ENCODE measurements around the gene LEPROT. TPM values are rescaled to one million over a fixed set of nuclear protein-coding genes. Genes with fewer than 3 reads are reported as not detected.

The LEPROT gene
- total RNA-seq, 1 donor from 2014 or later: 31.0 TPM

- DNase-seq (ENCODE audit: low read depth, low spot score): no peak
- no peaks in the 10 kb centered on the region for H3K9me3 Mint-ChIP-seq
- H3K36me3 Mint-ChIP-seq (ENCODE audit: low read depth): no peaks in the 10 kb centered on the region
- TF ChIP-seq CTCF (conservative IDR thresholded peaks at IDR 0.05): no peak
- no peak overlapping the region for H3K27ac Mint-ChIP-seq (ENCODE audit: unreplicated experiment)
- H3K4me1 Mint-ChIP-seq: no peaks in the 10 kb centered on the region
- H3K4me3 Mint-ChIP-seq: no peak overlapping the region
- peaks cover 17% of the 10 kb centered on the region for H3K27me3 Mint-ChIP-seq (ENCODE audit: low read depth)
These were observed 7.5 kb upstream of the LEPROT start for GRCh38 chr1:65412984-65413375.

DNA sequence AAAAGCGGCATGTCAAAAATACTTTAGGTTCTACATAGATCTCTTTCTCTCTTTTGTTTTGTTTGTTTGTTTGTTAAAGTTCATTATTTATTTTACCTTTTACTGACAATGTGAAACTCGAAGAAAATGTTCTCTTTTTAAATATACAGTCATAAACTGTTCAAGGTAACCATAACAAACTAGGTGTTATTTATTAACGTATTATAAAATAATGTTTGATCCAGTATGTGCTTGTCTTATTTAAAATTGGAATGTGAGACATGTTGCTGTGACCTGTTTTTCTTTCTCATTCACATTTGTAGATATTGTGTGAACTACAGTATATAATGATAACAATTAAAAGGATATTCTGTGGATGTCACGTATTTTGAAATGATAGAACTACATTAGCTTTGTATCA, 5.9 kb upstream of the LEPROT start:
- TF ChIP-seq CTCF (conservative IDR thresholded peaks at IDR 0.05): no peak
- DNase-seq (ENCODE audit: low read depth, low spot score): no peak
- Mint-ChIP-seq H3K36me3 (ENCODE audit: low read depth) (no peaks in the 10 kb centered on the region), H3K27ac (ENCODE audit: unreplicated experiment) (no peak overlapping the region), H3K27me3 (ENCODE audit: low read depth) (peaks cover 24% of the 10 kb centered on the region), H3K4me3 (no peak overlapping the region), H3K4me1 (peaks cover 4% of the 10 kb centered on the region), H3K9me3 (no peaks in the 10 kb centered on the region)

DNA sequence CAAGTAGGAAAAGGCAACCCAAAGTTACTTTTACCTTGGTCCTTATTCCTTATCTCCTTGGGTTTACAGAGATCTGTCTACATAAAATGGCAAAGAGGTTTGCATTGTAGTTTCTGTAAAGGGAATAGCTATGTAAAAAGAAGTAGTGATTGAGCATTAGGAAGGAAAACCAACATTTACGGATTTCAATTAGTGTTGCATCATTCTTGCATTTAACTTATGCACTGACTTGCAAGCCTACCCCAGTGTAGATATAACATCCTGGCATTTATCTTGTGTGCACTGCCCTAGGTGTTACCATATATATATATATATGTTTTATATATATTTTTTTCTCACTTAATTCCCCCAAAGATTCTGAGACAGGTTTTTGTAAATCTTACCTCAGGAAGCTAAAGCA, 3.7 kb upstream of the LEPROT start:
- Mint-ChIP-seq H3K4me1 (peaks cover 10% of the 10 kb centered on the region), H3K27me3 (ENCODE audit: low read depth) (peaks cover 26% of the 10 kb centered on the region), H3K4me3 (no peak overlapping the region), H3K27ac (ENCODE audit: unreplicated experiment) (no peak overlapping the region), H3K9me3 (no peaks in the 10 kb centered on the region), H3K36me3 (ENCODE audit: low read depth) (no peaks in the 10 kb centered on the region)
- TF ChIP-seq CTCF (conservative IDR thresholded peaks at IDR 0.05): no peak
- DNase-seq (ENCODE audit: low read depth, low spot score): no peak

DNA sequence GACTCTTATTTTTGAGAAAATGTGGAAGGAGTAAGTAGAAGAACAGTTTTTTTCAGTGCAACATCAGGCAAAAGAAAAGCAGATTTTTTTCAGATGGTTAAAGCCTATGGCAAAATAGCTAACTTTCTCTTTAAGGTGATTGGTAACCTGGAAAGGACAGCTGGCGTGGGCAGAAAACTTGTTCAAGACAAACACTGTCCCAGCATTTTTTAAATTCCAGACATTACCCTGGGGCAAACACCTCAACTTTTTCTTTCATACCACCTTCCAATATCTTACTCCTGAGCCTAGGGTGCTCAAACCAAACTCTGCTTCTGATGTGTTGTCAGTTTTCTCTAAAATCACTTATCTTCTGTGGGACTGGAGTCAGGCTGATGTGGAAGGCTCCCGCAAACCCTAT, 2.7 kb upstream of the LEPROT start:
- H3K9me3 Mint-ChIP-seq: no peaks in the 10 kb centered on the region
- H3K4me1 Mint-ChIP-seq: peaks cover 10% of the 10 kb centered on the region
- no peaks in the 10 kb centered on the region for H3K36me3 Mint-ChIP-seq (ENCODE audit: low read depth)
- no peak for TF ChIP-seq CTCF (conservative IDR thresholded peaks at IDR 0.05)
- no peak overlapping the region for H3K27ac Mint-ChIP-seq (ENCODE audit: unreplicated experiment)
- peaks cover 24% of the 10 kb centered on the region for H3K27me3 Mint-ChIP-seq (ENCODE audit: low read depth)
- H3K4me3 Mint-ChIP-seq: peak overlapping the region; percentile 32
- DNase-seq (ENCODE audit: low read depth, low spot score): no peak

DNA sequence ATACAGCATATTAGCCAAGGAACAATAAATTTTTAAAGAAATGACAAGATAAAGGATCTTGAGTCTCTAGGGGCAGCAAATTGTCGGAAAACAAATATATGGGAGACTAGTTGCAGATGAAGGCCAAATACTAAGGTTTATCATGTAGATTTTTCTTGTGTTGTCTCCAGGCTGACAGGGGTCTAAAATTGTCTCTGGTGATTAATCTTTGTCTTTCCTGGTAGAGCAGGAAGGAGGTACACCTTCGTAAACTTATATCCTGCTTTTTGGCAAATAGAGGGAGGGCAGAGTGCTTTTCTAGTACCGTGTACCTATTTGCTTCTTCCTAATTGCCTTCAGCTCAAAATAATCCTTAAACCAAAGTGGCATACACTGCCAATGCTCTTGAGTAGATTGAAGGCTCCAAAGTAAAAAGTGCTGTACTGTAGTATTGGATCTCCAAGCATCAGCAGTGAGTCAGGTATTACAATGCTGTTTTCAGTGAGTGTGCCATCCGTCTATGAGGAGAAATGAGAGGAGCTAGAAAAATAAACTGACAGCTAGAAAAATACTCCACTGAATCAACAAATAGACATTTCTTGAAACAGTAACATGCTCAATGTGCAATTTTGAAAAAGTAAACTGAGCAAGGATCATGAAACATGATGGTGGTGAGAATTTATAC, 1.8 kb upstream of the LEPROT start:
- DNase-seq (ENCODE audit: low read depth, low spot score): no peak
- Mint-ChIP-seq H3K4me1 (peaks cover 10% of the 10 kb centered on the region), H3K4me3 (no peak overlapping the region), H3K27ac (ENCODE audit: unreplicated experiment) (no peak overlapping the region), H3K36me3 (ENCODE audit: low read depth) (no peaks in the 10 kb centered on the region), H3K27me3 (ENCODE audit: low read depth) (peaks cover 22% of the 10 kb centered on the region), H3K9me3 (no peaks in the 10 kb centered on the region)
- TF ChIP-seq CTCF (conservative IDR thresholded peaks at IDR 0.05): no peak

Data from neural crest cell (in vitro differentiated cells).